Colon (tissue), 2 donors: ENCODE data around the gene TMEM61.

Source experiments
- FAIRE-seq: peaks from 2 replicates; lab custom pipeline; 2012; peaks lifted over from hg19 to GRCh38; lab: Jason Lieb, UNC
- donor health status: control.
- donor health status: control.

Gene TMEM61

GRCh38 chr1:55039342-55040082, 59.1 kb downstream of the TMEM61 start, which contains the start of gene PCSK9:
Gene PCSK9, plus strand, starts transcription at chr1:55039548. Its CDS starts 290 bp downstream, at chr1:55039838.
- no peak for FAIRE-seq

GRCh38 chr1:55040083-55040932, 59.9 kb downstream of the TMEM61 start:
- FAIRE-seq: no peak

- no peak for FAIRE-seq
Observed at GRCh38 chr1:55040933-55041494, 60.6 kb downstream of the TMEM61 start.

- no peak for FAIRE-seq
Observed at GRCh38 chr1:55041613-55042012, 61.2 kb downstream of the TMEM61 start.
